CD4-positive, alpha-beta memory T cell (primary cell): Measurements from ENCODE around the gene NPIPA1. TPM values are rescaled to one million over a fixed set of nuclear protein-coding genes. Genes with fewer than 3 reads are reported as not detected.
A peak's percentile ranks its signal among the peaks of the same experiment; 100 is the strongest.
"Not testable (repeated sequence)": the region's sequence is repeated elsewhere in the genome, so short reads cannot be mapped to it uniquely, and the experiment has no call there.

ENCODE experiments used
- CTCF ChIA-PET: fragments of 350-600 bp; sonication (Branson Sonifier 250); formaldehyde crosslinking; loops from one replicate; lab custom pipeline; 2021; ENCODE audit warnings: inconsistent platforms; ENCODE audit not compliant: partially characterized antibody; lab: Charles Lee
- POLR2A ChIA-PET: fragments of 350-600 bp; sonication (Branson Sonifier 250); formaldehyde crosslinking; loops from one replicate; lab custom pipeline; 2021; ENCODE audit not compliant: partially characterized antibody; lab: Charles Lee
- DNase-seq, 5 donors: peaks; one replicate each; pipeline versions ENCODE4 v3.0.0 to v3.0.0-alpha.2; 2020 to 2022; ENCODE audit warnings: mixed read lengths in 1 of 5
- H3K27ac ChIP-seq: one replicate; pipeline ENCODE4 v1.7.0; 2013; ENCODE audit warnings: low read depth, low read length
- H3K27me3 ChIP-seq: 2 replicates; pipeline ENCODE4 v1.7.0; 2013; ENCODE audit warnings: mild to moderate bottlenecking, low read length, moderate library complexity; ENCODE audit not compliant: insufficient read depth
- H3K36me3 ChIP-seq: 2 replicates; pipeline ENCODE4 v1.7.0; 2013; ENCODE audit warnings: mild to moderate bottlenecking, low read length, moderate library complexity; ENCODE audit not compliant: insufficient read depth
- H3K4me1 ChIP-seq: 2 replicates; pipeline ENCODE4 v1.7.0; 2013; ENCODE audit warnings: mild to moderate bottlenecking, low read length, moderate library complexity; ENCODE audit not compliant: insufficient read depth
- H3K4me3 ChIP-seq, 2 donors: one replicate each; pipeline ENCODE4 v1.7.0; 2013; ENCODE audit warnings: low read length in 2 of 2, mild to moderate bottlenecking in 1 of 2
- H3K9me3 ChIP-seq, 2 donors: one replicate each; pipeline ENCODE4 v1.7.0; 2013; ENCODE audit warnings: low read length in 2 of 2, control low read depth in 1 of 2; ENCODE audit not compliant: control insufficient read depth in 1 of 2
- H3K27ac Mint-ChIP-seq, 7 donors: one replicate each; pipeline ENCODE4 v1.8.0; 2020 to 2021; ENCODE audit warnings: mixed read lengths in 7 of 7, mild to moderate bottlenecking in 6 of 7, inconsistent platforms in 3 of 7, moderate library complexity in 3 of 7
- H3K27me3 Mint-ChIP-seq, 2 donors: one replicate each; pipeline ENCODE4 v1.8.0; 2020 to 2021; ENCODE audit warnings: mixed read lengths in 2 of 2
- H3K36me3 Mint-ChIP-seq, 2 donors: one replicate each; pipeline ENCODE4 v1.8.0; 2020 to 2021; ENCODE audit warnings: mixed read lengths in 2 of 2, inconsistent platforms in 1 of 2, mild to moderate bottlenecking in 1 of 2
- H3K4me1 Mint-ChIP-seq, 4 donors: one replicate each; pipeline ENCODE4 v1.8.0; 2020 to 2021; ENCODE audit warnings: mixed read lengths in 4 of 4, mild to moderate bottlenecking in 1 of 4
- H3K4me3 Mint-ChIP-seq, 8 donors: one replicate each; pipeline ENCODE4 v1.8.0; 2020 to 2021; ENCODE audit warnings: mixed read lengths in 8 of 8, mild to moderate bottlenecking in 7 of 8, moderate library complexity in 6 of 8, inconsistent platforms in 3 of 8
- H3K9me3 Mint-ChIP-seq, 8 donors: one replicate each; pipeline ENCODE4 v1.8.0; 2020 to 2021; ENCODE audit warnings: mixed read lengths in 8 of 8, mild to moderate bottlenecking in 5 of 8, inconsistent platforms in 3 of 8, moderate library complexity in 1 of 8
- intact Hi-C: fragments of 100-400 bp; cut with micrococcal nuclease; formaldehyde crosslinking; loops from one replicate; pipeline ENCODE4 v1.15.1; 2023
- polyA plus RNA-seq, 2 donors: library from polyadenylated mRNA; unstranded; fragments of 300-500 nt; fragmentation: Illumina TruSeq; gene quantifications; one replicate each; pipeline ENCODE4 v1.2.3, GENCODE V29; 2021
- total RNA-seq, 2 experiments: library from RNA; stranded (reverse); gene quantifications; one replicate each; pipeline ENCODE4 v1.2.3, GENCODE V29; 2021

Gene NPIPA1
- total and polyA plus RNA-seq, 4 experiments from 2014 or later = 9.1 to 149 (median 143) TPM; not detected in 1

DNA sequence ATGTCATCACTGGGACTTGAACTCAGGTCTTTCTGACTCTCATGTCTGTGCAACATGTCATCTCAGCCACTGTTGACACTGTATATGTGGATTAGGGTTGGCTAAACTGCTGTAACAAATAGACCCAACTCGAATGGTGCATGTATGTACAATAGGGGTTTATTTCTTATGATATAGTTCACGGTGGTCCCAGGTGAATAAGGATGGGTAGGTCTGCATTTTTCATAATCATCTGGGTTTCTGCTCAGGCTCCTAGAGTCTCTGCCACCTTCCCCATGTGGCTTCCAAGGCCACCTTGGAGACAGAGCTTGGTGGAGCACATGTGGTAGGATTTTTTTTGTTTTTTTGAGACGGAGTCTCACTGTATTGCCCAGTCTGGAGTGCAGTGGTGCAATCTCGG lies 27.5 kb upstream of the NPIPA1 start:
- DNase-seq, H3K27ac ChIP-seq, H3K27me3 ChIP-seq, H3K36me3 Mint-ChIP-seq, H3K4me1 ChIP-seq, H3K4me3 Mint-ChIP-seq, H3K9me3 Mint-ChIP-seq, H3K4me3 ChIP-seq, POLR2A ChIA-PET, H3K36me3 ChIP-seq, CTCF ChIA-PET, H3K27me3 Mint-ChIP-seq, H3K4me1 Mint-ChIP-seq, H3K9me3 ChIP-seq, intact Hi-C loops, H3K27ac Mint-ChIP-seq: not testable (repeated sequence)

DNA sequence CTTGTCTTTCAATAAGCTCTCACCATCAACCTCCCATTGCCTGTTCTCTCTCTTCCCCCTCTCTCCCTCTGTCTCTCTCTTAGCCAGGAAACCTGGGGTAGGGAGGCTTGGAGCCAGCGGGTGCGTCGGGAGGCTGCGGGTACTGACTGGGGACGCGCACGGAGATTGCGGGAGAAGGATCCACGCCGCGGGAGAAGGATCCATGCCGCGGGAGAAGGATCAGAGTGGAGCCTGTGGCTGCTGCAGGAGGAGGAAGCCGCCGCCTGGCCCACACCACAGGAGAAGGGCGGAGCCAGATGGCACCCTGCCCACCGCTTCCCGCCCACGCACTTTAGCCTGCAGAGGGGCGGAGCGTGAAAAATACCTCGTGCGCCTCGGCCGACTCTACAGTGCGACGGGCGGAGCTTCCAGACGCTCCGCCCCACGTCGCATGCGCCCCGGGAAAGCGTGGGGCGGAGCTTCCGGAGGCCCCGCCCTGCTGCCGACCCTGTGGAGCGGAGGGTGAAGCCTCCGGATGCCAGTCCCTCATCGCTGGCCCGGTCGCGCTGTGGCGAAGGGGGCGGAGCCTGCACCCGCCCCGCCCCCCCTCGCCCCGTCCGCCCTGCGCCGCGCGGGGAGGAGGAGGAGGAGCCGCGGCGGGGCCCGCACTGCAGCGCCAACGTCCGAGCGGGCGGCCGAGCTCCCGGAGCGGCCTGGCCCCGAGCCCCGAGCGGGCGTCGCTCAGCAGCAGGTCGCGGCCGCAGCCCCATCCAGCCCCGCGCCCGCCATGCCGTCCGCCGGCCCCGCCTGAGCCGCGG lies 26.2 kb upstream of the NPIPA1 start:
- H3K4me3 Mint-ChIP-seq, H3K9me3 ChIP-seq, H3K27me3 ChIP-seq, H3K27ac ChIP-seq, H3K36me3 ChIP-seq, H3K27me3 Mint-ChIP-seq, H3K9me3 Mint-ChIP-seq, H3K4me3 ChIP-seq, intact Hi-C loops, H3K36me3 Mint-ChIP-seq, DNase-seq, POLR2A ChIA-PET, H3K4me1 Mint-ChIP-seq, H3K4me1 ChIP-seq, CTCF ChIA-PET, H3K27ac Mint-ChIP-seq: not testable (repeated sequence)

DNA sequence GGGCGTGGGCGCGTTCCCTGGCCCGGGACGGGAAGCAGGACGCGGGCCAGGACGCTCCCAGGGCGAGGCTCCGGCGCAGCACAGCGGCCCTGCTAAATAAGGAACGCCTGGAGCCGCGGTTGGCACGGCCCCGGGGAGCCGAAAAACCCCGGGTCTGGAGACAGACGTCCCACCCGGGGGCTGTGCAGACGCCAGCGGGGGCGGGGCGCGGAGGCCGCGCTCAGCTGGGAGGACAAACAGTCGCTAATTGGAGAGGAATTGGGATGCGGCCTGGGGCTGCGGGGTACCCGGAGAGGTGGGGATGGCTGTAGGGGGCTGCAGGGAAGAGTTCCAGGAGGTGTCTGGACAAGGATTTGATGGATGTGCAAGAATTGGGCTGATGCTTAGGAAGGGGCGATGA lies 25.3 kb upstream of the NPIPA1 start:
- H3K36me3 ChIP-seq, H3K9me3 ChIP-seq, H3K4me1 ChIP-seq, H3K4me3 ChIP-seq, H3K27me3 ChIP-seq, CTCF ChIA-PET, H3K27ac Mint-ChIP-seq, H3K36me3 Mint-ChIP-seq, H3K27me3 Mint-ChIP-seq, POLR2A ChIA-PET, H3K27ac ChIP-seq, H3K4me1 Mint-ChIP-seq, intact Hi-C loops, H3K9me3 Mint-ChIP-seq: not testable (repeated sequence)
- peak; percentile 47 to 68 (median 52) for DNase-seq
- H3K4me3 Mint-ChIP-seq = peak overlapping the region in 6 of 8 donors; percentile 38 to 71 (median 50)

DNA sequence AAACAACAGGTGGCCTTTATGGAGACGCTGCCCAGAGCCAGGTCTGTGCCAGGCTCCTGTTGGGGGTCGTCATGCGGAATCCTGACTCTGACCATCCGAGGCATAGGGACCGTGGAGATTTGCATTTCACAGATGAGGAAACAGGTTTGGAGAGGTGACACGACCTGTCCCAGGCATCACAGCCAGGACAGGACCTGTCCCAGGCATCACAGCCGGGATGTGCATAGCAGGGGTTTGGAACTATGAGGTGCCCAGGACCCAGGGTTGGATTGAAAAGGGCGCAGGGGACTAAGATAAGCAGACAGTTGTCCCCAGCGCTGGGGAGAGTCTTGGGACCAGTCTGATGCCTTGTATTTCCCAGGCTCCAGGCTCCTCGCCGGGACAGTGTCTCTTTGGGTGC lies 24.7 kb upstream of the NPIPA1 start:
- H3K27me3 ChIP-seq, H3K4me3 ChIP-seq, H3K9me3 Mint-ChIP-seq, H3K27me3 Mint-ChIP-seq, POLR2A ChIA-PET, H3K4me1 Mint-ChIP-seq, H3K36me3 Mint-ChIP-seq, H3K9me3 ChIP-seq, H3K4me1 ChIP-seq, H3K36me3 ChIP-seq, DNase-seq, CTCF ChIA-PET, H3K27ac ChIP-seq, intact Hi-C loops, H3K4me3 Mint-ChIP-seq, H3K27ac Mint-ChIP-seq: not testable (repeated sequence)

DNA sequence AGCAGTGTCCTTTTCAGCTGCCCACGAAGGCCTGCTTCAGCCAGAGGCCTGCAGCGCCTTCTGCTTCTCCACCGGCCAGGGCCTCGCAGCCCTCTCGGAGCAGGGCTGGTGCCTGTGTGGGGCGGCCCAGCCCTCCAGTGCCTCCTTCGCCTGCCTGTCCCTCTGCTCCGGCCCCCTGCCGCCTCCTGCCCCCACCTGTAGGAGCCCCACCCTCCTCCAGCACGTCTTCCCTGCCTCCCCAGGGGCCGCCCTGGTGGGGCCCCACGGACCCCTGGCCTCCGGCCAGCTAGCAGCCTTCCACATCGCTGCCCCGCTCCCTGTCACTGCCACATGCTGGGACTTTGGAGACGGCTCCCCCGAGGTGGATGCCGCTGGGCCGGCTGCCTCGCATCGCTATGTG lies 18.7 kb upstream of the NPIPA1 start:
- H3K27me3 Mint-ChIP-seq, H3K9me3 ChIP-seq, H3K4me3 ChIP-seq, H3K27me3 ChIP-seq, H3K4me1 Mint-ChIP-seq, H3K36me3 Mint-ChIP-seq, H3K4me3 Mint-ChIP-seq, CTCF ChIA-PET, DNase-seq, intact Hi-C loops, H3K27ac Mint-ChIP-seq, H3K9me3 Mint-ChIP-seq, POLR2A ChIA-PET, H3K4me1 ChIP-seq, H3K36me3 ChIP-seq, H3K27ac ChIP-seq: not testable (repeated sequence)

DNA sequence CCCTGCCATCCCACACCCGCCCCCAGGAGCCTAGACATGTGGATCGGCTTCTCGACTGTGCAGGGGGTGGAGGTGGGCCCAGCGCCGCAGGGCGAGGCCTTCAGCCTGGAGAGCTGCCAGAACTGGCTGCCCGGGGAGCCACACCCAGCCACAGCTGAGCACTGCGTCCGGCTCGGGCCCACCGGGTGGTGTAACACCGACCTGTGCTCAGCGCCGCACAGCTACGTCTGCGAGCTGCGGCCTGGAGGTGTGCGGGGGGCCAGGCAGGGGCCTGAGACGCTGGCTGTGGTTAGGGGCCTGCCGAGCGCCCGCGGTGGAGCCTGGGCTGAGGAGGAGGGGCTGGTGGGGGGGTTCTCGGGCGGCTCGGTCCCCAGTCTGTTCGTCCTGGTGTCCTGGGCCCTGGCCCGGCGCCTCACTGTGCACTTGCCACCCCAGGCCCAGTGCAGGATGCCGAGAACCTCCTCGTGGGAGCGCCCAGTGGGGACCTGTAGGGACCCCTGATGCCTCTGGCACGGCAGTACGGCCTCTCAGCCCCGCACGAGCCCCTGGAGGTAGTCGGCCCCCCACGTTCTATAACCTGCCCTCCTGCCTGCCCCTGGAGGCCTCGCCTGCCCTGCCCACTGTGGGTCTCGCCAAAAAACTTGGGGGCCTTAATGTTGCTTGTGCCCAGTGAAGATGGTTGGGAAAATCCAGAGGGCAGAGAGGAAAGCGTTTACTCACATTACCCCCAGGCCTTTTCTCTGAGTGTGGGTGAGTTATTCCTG lies 17.2 kb upstream of the NPIPA1 start:
- H3K9me3 ChIP-seq, POLR2A ChIA-PET, H3K27me3 ChIP-seq, H3K36me3 ChIP-seq, H3K27ac ChIP-seq, H3K4me1 Mint-ChIP-seq, H3K27me3 Mint-ChIP-seq, H3K4me1 ChIP-seq, DNase-seq, CTCF ChIA-PET, H3K36me3 Mint-ChIP-seq, H3K27ac Mint-ChIP-seq, H3K4me3 Mint-ChIP-seq, H3K4me3 ChIP-seq, intact Hi-C loops, H3K9me3 Mint-ChIP-seq: not testable (repeated sequence)

DNA sequence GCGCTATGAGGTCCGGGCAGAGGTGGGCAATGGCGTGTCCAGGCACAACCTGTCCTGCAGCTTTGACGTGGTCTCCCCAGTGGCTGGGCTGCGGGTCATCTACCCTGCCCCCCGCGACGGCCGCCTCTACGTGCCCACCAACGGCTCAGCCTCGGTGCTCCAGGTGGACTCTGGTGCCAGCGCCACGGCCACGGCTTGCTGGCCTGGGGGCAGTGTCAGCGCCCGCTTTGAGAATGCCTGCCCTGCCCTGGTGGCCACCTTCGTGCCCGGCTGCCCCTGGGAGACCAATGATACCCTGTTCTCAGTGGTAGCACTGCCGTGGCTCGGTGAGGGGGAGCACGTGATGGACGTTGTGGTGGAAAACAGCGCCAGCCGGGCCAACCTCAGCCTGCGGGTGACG lies 15.0 kb upstream of the NPIPA1 start:
- DNase-seq, CTCF ChIA-PET, H3K4me1 Mint-ChIP-seq, H3K4me1 ChIP-seq, H3K27me3 ChIP-seq, H3K9me3 Mint-ChIP-seq, H3K9me3 ChIP-seq, POLR2A ChIA-PET, H3K36me3 ChIP-seq, H3K27ac Mint-ChIP-seq, H3K27ac ChIP-seq, H3K27me3 Mint-ChIP-seq, H3K36me3 Mint-ChIP-seq, intact Hi-C loops, H3K4me3 ChIP-seq, H3K4me3 Mint-ChIP-seq: not testable (repeated sequence)
